Measurements from ENCODE around the gene CDH5.
"Not testable (repeated sequence)": the region's sequence is repeated elsewhere in the genome, so short reads cannot be mapped to it uniquely, and the experiment has no call there.

Gene CDH5

GRCh38 chr16:66439051-66439730 is 72.7 kb downstream of the CDH5 start:
- DNase-seq: no peak

- DNase-seq: no peak
Measured at GRCh38 chr16:66440271-66440802, 73.8 kb downstream of the CDH5 start.

DNA sequence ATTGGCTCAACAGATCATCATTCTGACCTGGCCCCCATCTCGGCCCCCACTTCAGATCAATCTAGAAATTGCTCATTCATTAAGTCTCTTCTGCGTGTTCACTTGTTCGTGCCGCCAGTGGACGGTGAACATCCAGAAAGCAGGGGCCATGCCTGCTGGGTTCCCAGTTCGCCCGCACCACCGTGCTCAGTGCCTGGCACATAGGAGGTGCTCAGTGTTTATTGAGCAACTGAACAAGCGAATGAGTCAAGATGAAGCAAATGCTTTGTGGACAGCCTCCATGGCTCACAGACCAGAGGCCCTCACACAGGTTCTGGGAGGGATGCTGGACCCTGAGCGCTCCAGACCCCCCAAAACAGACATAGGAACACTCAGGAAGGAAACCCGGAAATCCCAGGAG is 74.5 kb downstream of the CDH5 start:
- DNase-seq: no peak

DNA sequence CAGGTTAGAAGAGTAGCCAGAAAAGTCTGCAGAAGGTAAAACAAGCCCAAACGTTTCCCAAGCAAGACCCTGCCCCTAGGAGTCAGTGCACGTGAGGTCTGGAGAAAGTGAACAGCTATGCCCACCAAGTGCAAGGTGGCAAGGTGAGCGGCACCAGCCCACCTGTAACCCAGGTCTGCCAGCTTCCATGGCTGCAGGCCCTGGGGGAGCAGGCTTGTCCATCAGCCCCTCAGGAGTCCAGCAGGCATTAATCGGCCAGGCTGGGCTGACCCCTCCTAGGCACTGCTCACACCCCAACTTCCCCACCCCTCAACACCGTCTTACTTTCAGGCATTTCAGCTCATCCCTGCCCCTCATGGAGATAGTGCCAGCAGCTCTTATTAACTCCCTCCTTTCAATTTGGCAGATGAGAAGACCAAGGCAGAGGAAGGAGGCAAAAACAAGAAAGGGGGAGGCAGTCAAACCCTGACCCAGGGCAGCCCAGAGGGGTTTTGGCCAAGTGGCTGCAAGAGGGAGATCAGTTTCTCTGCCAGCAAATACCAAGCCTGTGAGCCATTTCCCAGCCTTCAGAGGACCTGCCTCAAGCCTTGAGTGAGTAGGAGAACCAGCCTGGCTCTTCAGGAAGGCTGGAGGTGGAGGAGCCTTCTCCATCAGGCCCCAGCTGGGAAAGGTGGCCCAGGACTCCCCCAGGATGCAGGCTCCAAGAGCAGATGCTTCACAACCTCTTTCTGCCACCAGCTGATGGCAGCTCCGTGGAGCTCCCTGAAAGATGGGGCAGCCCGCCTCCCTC is 75.3 kb downstream of the CDH5 start:
- peak; percentile 27 for DNase-seq

GRCh38 chr16:66442502-66443268 is 76.2 kb downstream of the CDH5 start:
- no peak for DNase-seq

DNA sequence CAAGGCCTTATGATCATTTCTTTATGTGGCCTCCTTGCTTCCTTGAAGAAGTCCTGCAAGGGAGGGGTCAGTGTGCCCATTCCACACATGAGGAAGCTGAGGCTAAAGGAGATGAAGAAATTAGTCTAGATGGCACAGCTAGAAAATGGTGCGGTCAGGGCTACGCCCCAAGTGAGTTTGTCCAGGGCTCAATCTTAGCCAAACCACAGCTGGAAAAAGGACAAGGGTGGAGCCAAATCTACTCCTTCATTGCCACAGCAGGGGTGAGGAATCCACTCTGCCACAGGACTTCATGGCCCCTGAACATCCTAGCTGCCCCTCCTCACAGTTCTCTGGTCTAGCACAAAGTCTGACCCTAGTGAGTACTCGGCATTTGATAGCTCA is 76.8 kb downstream of the CDH5 start:
- no peak for DNase-seq

GRCh38 chr16:66444049-66444481 is 77.6 kb downstream of the CDH5 start:
- no peak for DNase-seq

- DNase-seq: no peak
Measured at GRCh38 chr16:66446737-66447136, 80.2 kb downstream of the CDH5 start.

- DNase-seq: no peak
Measured at GRCh38 chr16:66447491-66447890, 81.0 kb downstream of the CDH5 start.

DNA sequence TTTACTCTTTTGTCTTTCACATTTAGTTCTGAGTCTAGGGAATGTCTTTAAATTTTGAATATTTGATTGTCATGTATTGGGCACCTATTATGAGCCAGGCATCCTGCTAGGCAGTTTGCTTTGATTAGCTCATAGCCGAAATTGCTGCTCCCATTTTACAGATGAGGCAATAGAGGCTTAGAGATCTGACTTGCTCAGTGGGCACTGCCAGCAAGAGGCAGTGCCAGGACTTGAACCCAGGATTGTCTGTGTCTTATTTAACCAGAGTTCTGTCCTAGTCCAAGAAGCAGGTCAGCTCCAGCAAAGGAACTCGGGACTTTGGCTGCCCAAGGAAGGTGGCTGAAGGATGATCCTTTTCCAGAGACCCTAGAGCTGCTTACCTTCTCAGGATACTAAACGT is 85.1 kb downstream of the CDH5 start:
- DNase-seq: no peak

DNA sequence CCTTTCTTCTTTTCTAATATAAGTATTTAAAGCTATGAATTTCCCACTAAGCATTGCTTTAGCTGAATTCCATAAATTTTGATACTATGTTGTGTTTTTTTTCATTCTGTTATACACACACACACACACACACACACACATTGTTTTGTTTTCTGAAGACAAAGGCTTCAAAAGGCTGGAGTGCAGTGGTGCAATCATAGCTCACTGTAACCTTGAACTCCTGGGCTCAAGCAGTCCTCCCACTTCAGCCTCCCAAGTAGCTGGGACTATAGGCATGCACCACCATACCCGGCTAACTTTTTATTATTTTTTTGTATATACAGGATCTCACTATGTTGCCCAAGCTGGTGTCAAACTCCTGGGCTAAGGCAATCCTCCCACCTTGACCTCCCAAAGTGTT is 86.7 kb downstream of the CDH5 start:
- DNase-seq: not testable (repeated sequence)
